Tibial nerve (tissue), 4 donors: ENCODE data around the gene MINDY2. TPM values are rescaled to one million over a fixed set of nuclear protein-coding genes. Genes with fewer than 3 reads are reported as not detected.
A peak's percentile ranks its signal among the peaks of the same experiment; 100 is the strongest.
"Not testable (repeated sequence)": the region's sequence is repeated elsewhere in the genome, so short reads cannot be mapped to it uniquely, and the experiment has no call there.

Experiments
- DNase-seq, 2 donors: peaks; one replicate each; pipeline ENCODE4 v3.0.0-alpha.2; 2019; ENCODE audit warnings: low spot score in 2 of 2
- H3K27ac ChIP-seq, 4 donors: fragments of 200-600 bp; sonication (generic) in 3 of 4; one replicate each; pipeline ENCODE4 v1.5.1; 2017 to 2019; ENCODE audit warnings: mild to moderate bottlenecking in 1 of 4
- H3K27me3 ChIP-seq, 2 donors: fragments of 200-600 bp; sonication (generic) in 1 of 2; one replicate each; pipeline versions ENCODE4 v1.5.1 to v1.6.0; 2017 to 2019
- H3K36me3 ChIP-seq, 3 donors: fragments of 200-600 bp; sonication (generic); one replicate each; pipeline ENCODE4 v1.5.1; 2018 to 2019
- H3K4me1 ChIP-seq, 4 donors: fragments of 200-600 bp; sonication (generic) in 3 of 4; one replicate each; pipeline ENCODE4 v1.5.1; 2017 to 2019
- H3K4me3 ChIP-seq, 4 donors: fragments of 200-600 bp; sonication (generic) in 3 of 4; one replicate each; pipeline ENCODE4 v1.5.1; 2017 to 2019; ENCODE audit warnings: mild to moderate bottlenecking in 1 of 4, moderate library complexity in 1 of 4
- H3K9me3 ChIP-seq, 4 donors: fragments of 200-600 bp; sonication (generic) in 3 of 4; one replicate each; pipeline ENCODE4 v1.5.1; 2017 to 2019
- CTCF ChIP-seq, 5 experiments: fragments of 200-600 bp in 3 of 5; fragments of 450-650 bp in 2 of 5; sonication (generic) in 3 of 5; IDR thresholded peaks; one replicate each; pipeline ENCODE4 v1.5.1; 2016 to 2019; ENCODE audit warnings: antibody characterized with exemption in 5 of 5, mild to moderate bottlenecking in 3 of 5, moderate library complexity in 2 of 5
- EP300 ChIP-seq, 2 donors: sonication (generic); formaldehyde crosslinking; IDR thresholded peaks; one replicate each; pipeline ENCODE4 v1.6.1; 2017; ENCODE audit warnings: antibody characterized with exemption in 2 of 2, mild to moderate bottlenecking in 1 of 2
- POLR2A ChIP-seq, 2 donors: fragments of 450-650 bp; IDR thresholded peaks; one replicate each; pipeline ENCODE4 v1.6.1; 2017; ENCODE audit warnings: antibody characterized with exemption in 2 of 2, mild to moderate bottlenecking in 2 of 2, moderate library complexity in 2 of 2
- WGBS, 2 donors: methylation state at CpG; one replicate each; pipeline ENCODE4 v1.1.5; 2018; 5-methylcytosine and 5-hydroxymethylcytosine counted together
- total RNA-seq, 4 donors: library from RNA; depleted of rRNA; stranded (reverse); fragments of >200 nt; gene quantifications; one replicate each; pipeline ENCODE4 v1.1.0, GENCODE V29; 2016

The MINDY2 gene
- total RNA-seq, 4 donors from 2014 or later = 26.1 to 47.4 (median 39.9) TPM

- no peak for DNase-seq
- H3K4me1 ChIP-seq = peaks cover 0 to 9% (median 0%) of the 10 kb centered on the region in 4 donors
- TF ChIP-seq CTCF (IDR thresholded peaks at IDR 0.05) (no peak), POLR2A (IDR thresholded peaks at IDR 0.05) (no peak), EP300 (IDR thresholded peaks at IDR 0.05) (no peak)
- 68 to 80% methylated on average over 5 of the region's 5 CpGs for WGBS, 2 donors
- peaks cover 0 to 60% (median 0%) of the 10 kb centered on the region in 3 donors for H3K36me3 ChIP-seq
- no peaks in the 10 kb centered on the region for H3K27me3 ChIP-seq
- no peak overlapping the region for H3K4me3 ChIP-seq
- H3K9me3 ChIP-seq = no peaks in the 10 kb centered on the region
- no peak overlapping the region for H3K27ac ChIP-seq
Measured at GRCh38 chr15:58852347-58852746, 81.2 kb downstream of the MINDY2 start.

GRCh38 chr15:58854593-58854992 lies 83.5 kb downstream of the MINDY2 start:
- Histone ChIP-seq H3K4me3 (no peak overlapping the region), H3K36me3 (peaks cover 0 to 40% (median 0%) of the 10 kb centered on the region in 3 donors), H3K27ac (peak overlapping the region in 3 of 4 donors; percentile 47 to 80 (median 64)), H3K9me3 (no peaks in the 10 kb centered on the region), H3K4me1 (peaks cover 0 to 9% (median 0%) of the 10 kb centered on the region in 4 donors), H3K27me3 (no peaks in the 10 kb centered on the region)
- no peak for TF ChIP-seq POLR2A (IDR thresholded peaks at IDR 0.05)
- TF ChIP-seq EP300 (IDR thresholded peaks at IDR 0.05) = peak in 1 of 2 donors; percentile 21
- TF ChIP-seq CTCF (IDR thresholded peaks at IDR 0.05) = no peak
- WGBS, 2 donors = 41 to 53% methylated on average over 4 of the region's 4 CpGs
- no peak for DNase-seq

GRCh38 chr15:58856086-58856485 lies 85.0 kb downstream of the MINDY2 start:
- DNase-seq = no peak
- H3K27ac ChIP-seq = no peak overlapping the region
- H3K4me3 ChIP-seq = no peak overlapping the region
- no peaks in the 10 kb centered on the region for H3K9me3 ChIP-seq
- TF ChIP-seq CTCF (IDR thresholded peaks at IDR 0.05) = no peak
- TF ChIP-seq POLR2A (IDR thresholded peaks at IDR 0.05) = no peak
- no peak for TF ChIP-seq EP300 (IDR thresholded peaks at IDR 0.05)
- peaks cover 0 to 12% (median 0%) of the 10 kb centered on the region in 4 donors for H3K4me1 ChIP-seq
- H3K27me3 ChIP-seq = no peaks in the 10 kb centered on the region
- H3K36me3 ChIP-seq = peaks cover 0 to 27% (median 0%) of the 10 kb centered on the region in 3 donors

- 76 to 85% methylated on average over 1 of the region's 1 CpG for WGBS, 2 donors
- not testable (repeated sequence) for H3K9me3 ChIP-seq, H3K4me3 ChIP-seq, DNase-seq, H3K27me3 ChIP-seq, H3K27ac ChIP-seq
- Histone ChIP-seq H3K36me3 (peaks cover 0 to 22% (median 0%) of the 10 kb centered on the region in 3 donors), H3K4me1 (peaks cover 0 to 13% (median 0%) of the 10 kb centered on the region in 4 donors)
Measured at GRCh38 chr15:58856621-58857020, 85.5 kb downstream of the MINDY2 start.

- no peaks in the 10 kb centered on the region for H3K9me3 ChIP-seq
- WGBS, 2 donors = 63 to 67% methylated on average over 2 of the region's 2 CpGs
- TF ChIP-seq EP300 (IDR thresholded peaks at IDR 0.05) (no peak), CTCF (IDR thresholded peaks at IDR 0.05) (no peak), POLR2A (IDR thresholded peaks at IDR 0.05) (no peak)
- peaks cover 0 to 21% (median 5%) of the 10 kb centered on the region in 4 donors for H3K4me1 ChIP-seq
- no peaks in the 10 kb centered on the region for H3K36me3 ChIP-seq
- no peaks in the 10 kb centered on the region for H3K27me3 ChIP-seq
- H3K27ac ChIP-seq = no peak overlapping the region
- H3K4me3 ChIP-seq = no peak overlapping the region
- DNase-seq = no peak
Measured at GRCh38 chr15:58862326-58862725, 91.2 kb downstream of the MINDY2 start.
